ENCODE results near the gene KCNT1. TPM values are rescaled to one million over a fixed set of nuclear protein-coding genes. Genes with fewer than 3 reads are reported as not detected.

Gene KCNT1
- total and polyA plus RNA-seq, 2 experiments from 2014 or later = 0.27 TPM; not detected in 1

GRCh38 chr9:135820661-135821060 lies 118.7 kb downstream of the KCNT1 start:
- Histone ChIP-seq H3K27ac (no peak overlapping the region), H3K4me2 (no peak overlapping the region), H3K4me1 (ENCODE audit: insufficient read depth) (no peaks in the 10 kb centered on the region), H3K4me3 (no peak overlapping the region), H3K79me2 (no peaks in the 10 kb centered on the region), H4K20me1 (ENCODE audit: insufficient read depth, poor library complexity, severe bottlenecking) (peaks cover 3% of the 10 kb centered on the region), H3K36me3 (replicated peaks; ENCODE audit: insufficient read depth, low read depth) (no peaks in the 10 kb centered on the region), H3K9me2 (replicated peaks; ENCODE audit: insufficient read depth) (no peaks in the 10 kb centered on the region), H3K27me3 (no peaks in the 10 kb centered on the region), H3K9me3 (ENCODE audit: low read depth) (no peaks in the 10 kb centered on the region), H2AFZ (no peak overlapping the region)
- 98% methylated on average over 18 of the region's 18 CpGs for WGBS (ENCODE audit: low lambda C conversion rate, missing lambda C conversion rate)
- DNase-seq (ENCODE audit: low spot score) = no peak
- TF ChIP-seq EZH2 (IDR thresholded peaks at IDR 0.05; ENCODE audit: borderline replicate concordance) (no peak), EZH2phosphoT487 (IDR thresholded peaks at IDR 0.05; ENCODE audit: low read depth, severe bottlenecking, unreplicated experiment) (no peak), CTCF (IDR thresholded peaks at IDR 0.05; ENCODE audit: poor library complexity) (no peak)

GRCh38 chr9:135821116-135821515 lies 119.1 kb downstream of the KCNT1 start:
- TF ChIP-seq EZH2phosphoT487 (IDR thresholded peaks at IDR 0.05; ENCODE audit: low read depth, severe bottlenecking, unreplicated experiment) = no peak
- no peak for TF ChIP-seq CTCF (IDR thresholded peaks at IDR 0.05; ENCODE audit: poor library complexity)
- TF ChIP-seq EZH2 (IDR thresholded peaks at IDR 0.05; ENCODE audit: borderline replicate concordance) = no peak
- no peaks in the 10 kb centered on the region for H3K36me3 ChIP-seq (replicated peaks; ENCODE audit: insufficient read depth, low read depth)
- no peaks in the 10 kb centered on the region for H3K79me2 ChIP-seq
- H3K27ac ChIP-seq = no peak overlapping the region
- H3K4me3 ChIP-seq = no peak overlapping the region
- no peaks in the 10 kb centered on the region for H3K4me1 ChIP-seq (ENCODE audit: insufficient read depth)
- no peaks in the 10 kb centered on the region for H3K9me2 ChIP-seq (replicated peaks; ENCODE audit: insufficient read depth)
- H3K27me3 ChIP-seq = no peaks in the 10 kb centered on the region
- no peak for DNase-seq (ENCODE audit: low spot score)
- WGBS (ENCODE audit: low lambda C conversion rate, missing lambda C conversion rate) = 96% methylated on average over 20 of the region's 20 CpGs
- no peaks in the 10 kb centered on the region for H3K9me3 ChIP-seq (ENCODE audit: low read depth)
- no peak overlapping the region for H3K4me2 ChIP-seq
- peaks cover 3% of the 10 kb centered on the region for H4K20me1 ChIP-seq (ENCODE audit: insufficient read depth, poor library complexity, severe bottlenecking)
- H2AFZ ChIP-seq = no peak overlapping the region

- WGBS (ENCODE audit: low lambda C conversion rate, missing lambda C conversion rate) = 96% methylated on average over 27 of the region's 27 CpGs
- Histone ChIP-seq H3K79me2 (peaks cover 5% of the 10 kb centered on the region), H3K27me3 (no peaks in the 10 kb centered on the region), H4K20me1 (ENCODE audit: insufficient read depth, poor library complexity, severe bottlenecking) (peaks cover 3% of the 10 kb centered on the region), H3K4me1 (ENCODE audit: insufficient read depth) (no peaks in the 10 kb centered on the region), H3K9me2 (replicated peaks; ENCODE audit: insufficient read depth) (no peaks in the 10 kb centered on the region), H2AFZ (no peak overlapping the region), H3K4me3 (no peak overlapping the region), H3K4me2 (no peak overlapping the region), H3K36me3 (replicated peaks; ENCODE audit: insufficient read depth, low read depth) (no peaks in the 10 kb centered on the region), H3K9me3 (ENCODE audit: low read depth) (no peaks in the 10 kb centered on the region), H3K27ac (no peak overlapping the region)
- no peak for DNase-seq (ENCODE audit: low spot score)
- TF ChIP-seq EZH2 (IDR thresholded peaks at IDR 0.05; ENCODE audit: borderline replicate concordance) (no peak), EZH2phosphoT487 (IDR thresholded peaks at IDR 0.05; ENCODE audit: low read depth, severe bottlenecking, unreplicated experiment) (no peak), CTCF (IDR thresholded peaks at IDR 0.05; ENCODE audit: poor library complexity) (no peak)
Measured at GRCh38 chr9:135821733-135822373, 119.9 kb downstream of the KCNT1 start.

Measured in hepatocyte (in vitro differentiated cells).